ENCODE measurements around the gene RSAD2. TPM values are rescaled to one million over a fixed set of nuclear protein-coding genes. Genes with fewer than 3 reads are reported as not detected.

Gene RSAD2
- total RNA-seq, 1 experiment from 2014 or later, result 0.18 TPM

DNA sequence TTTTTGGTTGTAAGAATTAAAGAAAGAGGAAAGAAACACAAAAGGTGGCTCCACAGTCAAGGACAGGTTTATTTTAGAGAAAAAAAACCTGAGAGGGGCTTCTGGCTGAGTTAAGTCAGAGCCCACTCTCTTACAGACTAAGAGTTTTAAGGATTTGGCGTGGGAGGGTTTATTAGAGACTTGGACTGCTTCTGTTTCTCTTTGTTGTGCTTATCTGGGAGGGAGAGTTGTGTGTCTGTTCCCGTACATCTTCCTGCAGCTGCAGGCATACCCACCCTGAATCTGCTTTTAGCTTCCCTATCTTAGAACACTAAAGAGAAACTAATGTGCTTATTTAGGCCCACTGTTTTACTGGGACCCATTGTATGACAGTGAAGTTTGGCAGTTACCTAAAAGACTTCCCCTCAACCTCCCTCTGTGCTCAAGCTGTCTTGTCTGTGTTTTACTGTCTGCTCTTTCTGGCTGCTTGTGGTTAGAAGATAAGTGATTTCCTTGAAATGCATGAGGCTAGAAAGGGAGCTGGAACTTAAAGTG is 2.7 kb downstream of the RSAD2 start:
- ChIA-PET CTCF (no interaction called here), POLR2A (no interaction called here)
- BruUV-seq (replicated peaks), result no TSS peak
- peaks cover 10% of the 10 kb centered on the region for H3K9me3 Mint-ChIP-seq (ENCODE audit: unreplicated experiment)
- H3K27me3 Mint-ChIP-seq (ENCODE audit: insufficient read depth, unreplicated experiment), result peaks cover 2% of the 10 kb centered on the region
- H3K4me1 ChIP-seq, result no peaks in the 10 kb centered on the region
- peaks cover 4% of the 10 kb centered on the region; the same call in 1 of the 2 replicates for H3K9me3 ChIP-seq
- intact Hi-C loops (cut with micrococcal nuclease; ENCODE audit: unreplicated experiment), result no loop called here
- H3K27me3 ChIP-seq (replicated peaks; ENCODE audit: control insufficient read depth, insufficient read depth, low read length), result no peaks in the 10 kb centered on the region
- no peak overlapping the region for H3K4me3 Mint-ChIP-seq (ENCODE audit: unreplicated experiment)
- no peak for DNase-seq
- H3K36me3 ChIP-seq (ENCODE audit: control insufficient read depth, insufficient read depth, low read length), result no peaks in the 10 kb centered on the region
- H3K36me3 Mint-ChIP-seq (ENCODE audit: insufficient read depth, unreplicated experiment), result no peaks in the 10 kb centered on the region
- H3K4me3 ChIP-seq (ENCODE audit: low read depth, low read length), result no peak overlapping the region
- no peak overlapping the region for H3K27ac Mint-ChIP-seq (ENCODE audit: unreplicated experiment)
- H3K4me1 Mint-ChIP-seq (ENCODE audit: low read depth, unreplicated experiment), result no peaks in the 10 kb centered on the region
- TF ChIP-seq, protein P1, sequence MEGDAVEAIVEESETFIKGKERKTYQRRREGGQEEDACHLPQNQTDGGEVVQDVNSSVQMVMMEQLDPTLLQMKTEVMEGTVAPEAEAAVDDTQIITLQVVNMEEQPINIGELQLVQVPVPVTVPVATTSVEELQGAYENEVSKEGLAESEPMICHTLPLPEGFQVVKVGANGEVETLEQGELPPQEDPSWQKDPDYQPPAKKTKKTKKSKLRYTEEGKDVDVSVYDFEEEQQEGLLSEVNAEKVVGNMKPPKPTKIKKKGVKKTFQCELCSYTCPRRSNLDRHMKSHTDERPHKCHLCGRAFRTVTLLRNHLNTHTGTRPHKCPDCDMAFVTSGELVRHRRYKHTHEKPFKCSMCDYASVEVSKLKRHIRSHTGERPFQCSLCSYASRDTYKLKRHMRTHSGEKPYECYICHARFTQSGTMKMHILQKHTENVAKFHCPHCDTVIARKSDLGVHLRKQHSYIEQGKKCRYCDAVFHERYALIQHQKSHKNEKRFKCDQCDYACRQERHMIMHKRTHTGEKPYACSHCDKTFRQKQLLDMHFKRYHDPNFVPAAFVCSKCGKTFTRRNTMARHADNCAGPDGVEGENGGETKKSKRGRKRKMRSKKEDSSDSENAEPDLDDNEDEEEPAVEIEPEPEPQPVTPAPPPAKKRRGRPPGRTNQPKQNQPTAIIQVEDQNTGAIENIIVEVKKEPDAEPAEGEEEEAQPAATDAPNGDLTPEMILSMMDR (IDR thresholded peaks at IDR 0.05; ENCODE audit: insufficient read depth in 1 of 2, low read depth in 1 of 2, low read length in 1 of 2, severe bottlenecking in 1 of 2, unreplicated experiment in 1 of 2), result no peak

DNA sequence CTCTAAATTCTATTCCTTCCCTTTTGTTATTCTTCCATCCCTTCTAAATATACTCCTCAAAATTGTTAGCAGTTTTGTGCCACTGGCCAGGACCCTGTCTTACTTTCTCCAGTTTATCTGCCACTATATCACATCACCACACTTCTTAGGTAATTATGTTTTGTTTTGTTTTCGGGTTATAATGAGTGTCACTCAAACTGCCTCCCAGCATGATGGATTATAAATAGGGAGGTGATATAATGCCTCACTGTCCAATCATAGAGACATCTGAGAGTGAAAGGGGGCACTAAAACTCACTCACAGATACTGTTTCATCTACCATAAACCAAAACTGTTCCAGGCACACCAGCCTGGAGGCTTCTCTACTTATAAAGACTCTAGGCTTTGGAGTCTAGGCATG is 3.5 kb downstream of the RSAD2 start:
- H3K4me3 ChIP-seq (ENCODE audit: low read depth, low read length), result no peak overlapping the region
- intact Hi-C loops (cut with micrococcal nuclease; ENCODE audit: unreplicated experiment), result no loop called here
- no peaks in the 10 kb centered on the region for H3K4me1 ChIP-seq
- no peak overlapping the region for H3K4me3 Mint-ChIP-seq (ENCODE audit: unreplicated experiment)
- no peaks in the 10 kb centered on the region for H3K36me3 ChIP-seq (ENCODE audit: control insufficient read depth, insufficient read depth, low read length)
- DNase-seq, result no peak
- H3K9me3 Mint-ChIP-seq (ENCODE audit: unreplicated experiment), result peaks cover 10% of the 10 kb centered on the region
- H3K4me1 Mint-ChIP-seq (ENCODE audit: low read depth, unreplicated experiment), result no peaks in the 10 kb centered on the region
- H3K36me3 Mint-ChIP-seq (ENCODE audit: insufficient read depth, unreplicated experiment), result no peaks in the 10 kb centered on the region
- ChIA-PET CTCF (no interaction called here), POLR2A (no interaction called here)
- peaks cover 2% of the 10 kb centered on the region for H3K27me3 Mint-ChIP-seq (ENCODE audit: insufficient read depth, unreplicated experiment)
- H3K27me3 ChIP-seq (replicated peaks; ENCODE audit: control insufficient read depth, insufficient read depth, low read length), result no peaks in the 10 kb centered on the region
- TF ChIP-seq, protein P1 (IDR thresholded peaks at IDR 0.05; ENCODE audit: insufficient read depth in 1 of 2, low read depth in 1 of 2, low read length in 1 of 2, severe bottlenecking in 1 of 2, unreplicated experiment in 1 of 2), result no peak
- peaks cover 4% of the 10 kb centered on the region; the same call in 1 of the 2 replicates for H3K9me3 ChIP-seq
- BruUV-seq (replicated peaks), result no TSS peak
- no peak overlapping the region for H3K27ac Mint-ChIP-seq (ENCODE audit: unreplicated experiment)

DNA sequence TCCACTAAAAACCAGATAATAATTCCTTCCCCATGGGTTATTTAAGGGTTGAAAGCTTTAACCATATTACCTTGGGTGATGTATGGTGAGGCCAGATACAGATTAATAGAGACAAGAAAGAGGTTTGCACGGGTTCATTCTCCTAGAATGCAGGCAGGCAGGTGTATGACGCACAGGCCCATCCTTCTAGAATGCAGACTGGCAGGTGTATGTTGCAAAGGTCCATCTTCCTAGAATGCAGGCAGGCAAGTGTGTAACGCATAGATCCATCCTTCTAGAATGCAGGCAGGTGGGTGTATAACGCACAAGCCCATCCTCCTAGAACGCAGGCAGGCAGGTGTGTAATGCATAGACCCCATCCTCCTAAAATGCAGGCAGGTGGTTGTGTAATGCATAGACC is 3.9 kb downstream of the RSAD2 start:
- Histone ChIP-seq H3K4me1 (no peaks in the 10 kb centered on the region), H3K4me3 (ENCODE audit: low read depth, low read length) (no peak overlapping the region), H3K9me3 (peaks cover 4% of the 10 kb centered on the region; the same call in 1 of the 2 replicates), H3K27me3 (replicated peaks; ENCODE audit: control insufficient read depth, insufficient read depth, low read length) (no peaks in the 10 kb centered on the region), H3K36me3 (ENCODE audit: control insufficient read depth, insufficient read depth, low read length) (no peaks in the 10 kb centered on the region)
- peaks cover 10% of the 10 kb centered on the region for H3K9me3 Mint-ChIP-seq (ENCODE audit: unreplicated experiment)
- POLR2A ChIA-PET, result no interaction called here
- no TSS peak for BruUV-seq (replicated peaks)
- H3K36me3 Mint-ChIP-seq (ENCODE audit: insufficient read depth, unreplicated experiment), result no peaks in the 10 kb centered on the region
- H3K4me3 Mint-ChIP-seq (ENCODE audit: unreplicated experiment), result no peak overlapping the region
- TF ChIP-seq, protein P1 (IDR thresholded peaks at IDR 0.05; ENCODE audit: insufficient read depth in 1 of 2, low read depth in 1 of 2, low read length in 1 of 2, severe bottlenecking in 1 of 2, unreplicated experiment in 1 of 2), result no peak
- intact Hi-C loops (cut with micrococcal nuclease; ENCODE audit: unreplicated experiment), result no loop called here
- DNase-seq, result no peak
- CTCF ChIA-PET, result no interaction called here
- H3K4me1 Mint-ChIP-seq (ENCODE audit: low read depth, unreplicated experiment), result no peaks in the 10 kb centered on the region
- H3K27me3 Mint-ChIP-seq (ENCODE audit: insufficient read depth, unreplicated experiment), result peaks cover 2% of the 10 kb centered on the region
- H3K27ac Mint-ChIP-seq (ENCODE audit: unreplicated experiment), result no peak overlapping the region

Data from Caco-2 (cell line).